Transverse colon (tissue), 3 donors: Measurements from ENCODE around the gene CACNA1A.

ENCODE experiments used
- EP300 ChIP-seq: sonication (generic); formaldehyde crosslinking; IDR thresholded peaks from one replicate; pipeline ENCODE4 v1.6.1; 2017; ENCODE audit warnings: antibody characterized with exemption, low read depth
- POLR2A ChIP-seq: fragments of 450-650 bp; IDR thresholded peaks from one replicate; pipeline ENCODE4 v1.6.1; 2016; ENCODE audit warnings: antibody characterized with exemption, mild to moderate bottlenecking, moderate library complexity
- TF ChIP-seq, protein P1 (sequence below), 5 experiments: fragments of 200-600 bp in 3 of 5; fragments of 450-650 bp in 2 of 5; sonication (generic) in 3 of 5; IDR thresholded peaks; 1 replicate in 2 of 5; 2 replicates in 3 of 5; pipeline ENCODE4 v1.5.1; 2016 to 2017; ENCODE audit warnings: antibody characterized with exemption in 5 of 5, inconsistent platforms in 3 of 5, mild to moderate bottlenecking in 2 of 5, moderate library complexity in 1 of 5

GRCh38 chr19:13309864-13310263, 196.4 kb downstream of the CACNA1A start:
- TF ChIP-seq, protein P1, sequence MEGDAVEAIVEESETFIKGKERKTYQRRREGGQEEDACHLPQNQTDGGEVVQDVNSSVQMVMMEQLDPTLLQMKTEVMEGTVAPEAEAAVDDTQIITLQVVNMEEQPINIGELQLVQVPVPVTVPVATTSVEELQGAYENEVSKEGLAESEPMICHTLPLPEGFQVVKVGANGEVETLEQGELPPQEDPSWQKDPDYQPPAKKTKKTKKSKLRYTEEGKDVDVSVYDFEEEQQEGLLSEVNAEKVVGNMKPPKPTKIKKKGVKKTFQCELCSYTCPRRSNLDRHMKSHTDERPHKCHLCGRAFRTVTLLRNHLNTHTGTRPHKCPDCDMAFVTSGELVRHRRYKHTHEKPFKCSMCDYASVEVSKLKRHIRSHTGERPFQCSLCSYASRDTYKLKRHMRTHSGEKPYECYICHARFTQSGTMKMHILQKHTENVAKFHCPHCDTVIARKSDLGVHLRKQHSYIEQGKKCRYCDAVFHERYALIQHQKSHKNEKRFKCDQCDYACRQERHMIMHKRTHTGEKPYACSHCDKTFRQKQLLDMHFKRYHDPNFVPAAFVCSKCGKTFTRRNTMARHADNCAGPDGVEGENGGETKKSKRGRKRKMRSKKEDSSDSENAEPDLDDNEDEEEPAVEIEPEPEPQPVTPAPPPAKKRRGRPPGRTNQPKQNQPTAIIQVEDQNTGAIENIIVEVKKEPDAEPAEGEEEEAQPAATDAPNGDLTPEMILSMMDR (IDR thresholded peaks at IDR 0.05), result no peak
- no peak for TF ChIP-seq POLR2A
- TF ChIP-seq EP300, result no peak
